Non-pigmented ciliary epithelial cell (primary cell): ENCODE data around the gene BNC2.

Experiments used
- DNase-seq: peaks from one replicate; pipeline ENCODE4 v3.0.0-alpha.2; 2010; ENCODE audit warnings: low read depth

The BNC2 gene

DNA sequence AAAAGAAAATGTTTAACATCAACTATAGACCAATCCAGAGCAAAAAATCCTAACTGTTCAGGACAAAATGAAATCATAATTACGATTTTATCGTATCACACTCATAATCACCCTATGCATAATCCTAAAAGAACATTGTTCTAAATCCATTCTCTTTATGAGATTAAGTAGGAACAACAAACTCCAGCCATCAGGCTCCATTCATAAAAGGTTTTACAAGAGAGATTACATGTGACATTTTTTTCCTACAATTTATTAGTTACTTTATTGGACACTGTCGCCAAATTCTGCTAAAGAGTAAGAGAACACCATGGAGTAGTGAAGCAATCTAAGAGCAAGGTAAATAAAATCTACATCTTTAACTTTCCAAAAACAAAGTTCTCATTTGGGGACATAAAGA is 198.0 kb downstream of the BNC2 start:
- DNase-seq: no peak

DNA sequence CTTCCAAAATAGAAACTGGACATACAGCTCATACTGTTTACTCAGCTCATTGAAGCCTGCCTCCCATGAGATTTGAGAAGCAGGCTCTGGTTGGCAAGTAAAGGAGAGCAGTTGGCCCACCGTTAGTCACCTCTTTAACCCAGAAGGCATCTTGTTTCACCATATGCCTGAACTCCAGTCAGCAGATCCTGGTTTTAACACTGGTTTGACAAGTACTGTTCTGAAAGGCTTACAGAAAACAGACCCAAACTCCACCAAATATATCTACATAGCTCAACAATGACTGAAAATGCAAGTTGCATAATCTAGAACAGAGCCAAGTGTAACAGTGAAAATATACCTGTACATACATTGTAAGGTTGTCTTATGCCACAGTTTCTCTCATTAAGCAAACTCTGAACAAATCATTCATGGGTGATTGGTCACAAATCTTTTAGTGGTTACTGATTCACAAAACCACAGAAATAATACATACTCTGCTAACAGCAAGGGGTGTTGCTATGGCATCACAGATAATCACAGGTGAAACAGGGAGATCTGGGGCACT is 198.8 kb downstream of the BNC2 start:
- DNase-seq: peak; percentile 35

DNA sequence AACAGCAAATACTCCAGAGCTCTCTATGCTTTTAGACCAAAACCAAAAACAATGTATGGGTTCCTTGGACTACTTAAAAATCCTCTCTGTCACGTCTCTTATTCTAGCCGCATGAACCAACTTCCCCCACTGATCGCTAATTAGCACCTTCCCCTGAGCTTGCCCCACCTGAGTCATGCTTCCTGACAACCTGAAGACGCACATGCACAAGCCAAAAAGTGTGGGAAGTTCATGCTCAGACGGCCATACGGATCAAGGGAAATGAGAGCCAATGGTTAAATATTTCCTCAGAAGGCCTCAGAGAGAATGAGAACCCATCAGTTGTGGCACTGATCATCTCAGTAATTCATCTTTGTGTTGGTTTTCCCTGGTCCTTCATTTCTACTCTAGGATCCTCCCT is 199.7 kb downstream of the BNC2 start:
- DNase-seq: no peak

DNA sequence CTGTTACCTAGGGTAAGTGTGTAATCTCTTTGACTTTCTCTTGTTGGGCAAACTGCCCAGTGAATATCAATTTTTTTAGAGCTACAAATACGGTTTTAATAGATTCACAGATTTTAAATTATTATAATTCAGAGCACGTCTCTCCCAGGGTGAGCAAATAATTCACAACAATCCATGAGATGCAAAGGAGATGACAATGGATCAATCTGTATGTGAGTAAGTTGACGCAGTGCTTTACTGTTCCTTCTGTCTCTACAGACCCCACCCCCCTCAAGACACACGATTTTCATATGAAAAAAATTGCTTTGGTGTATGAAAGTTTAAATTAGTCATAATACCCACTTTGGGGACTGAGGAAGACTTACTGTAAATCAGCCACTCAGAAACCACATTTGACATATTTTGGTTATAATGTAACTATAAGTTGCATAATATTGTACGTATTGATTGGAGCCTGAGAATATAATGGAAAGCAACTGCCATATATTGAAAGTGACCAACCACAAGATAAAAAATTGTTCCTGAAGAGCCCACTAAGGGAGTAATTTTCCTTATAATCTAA is 201.7 kb downstream of the BNC2 start:
- DNase-seq: no peak

DNA sequence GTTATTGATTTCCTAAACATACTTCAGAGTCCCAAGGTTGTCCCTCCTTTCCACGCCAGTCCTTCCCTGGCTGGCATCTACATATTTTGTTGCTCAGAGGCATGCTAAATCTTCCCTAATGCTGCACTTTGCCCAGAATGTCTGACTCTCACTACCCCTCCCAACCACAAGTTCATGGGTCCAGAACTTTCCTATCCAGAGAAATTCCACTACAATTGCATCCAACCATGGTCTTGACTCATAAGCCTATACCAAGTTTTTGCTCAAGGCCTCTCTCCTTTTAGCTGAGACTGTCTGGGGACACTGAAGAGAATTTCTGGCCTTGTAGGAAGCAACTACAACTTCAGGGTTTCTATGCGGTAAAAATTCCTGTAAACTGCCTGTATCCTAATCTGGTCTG is 206.3 kb downstream of the BNC2 start:
- DNase-seq: no peak

DNA sequence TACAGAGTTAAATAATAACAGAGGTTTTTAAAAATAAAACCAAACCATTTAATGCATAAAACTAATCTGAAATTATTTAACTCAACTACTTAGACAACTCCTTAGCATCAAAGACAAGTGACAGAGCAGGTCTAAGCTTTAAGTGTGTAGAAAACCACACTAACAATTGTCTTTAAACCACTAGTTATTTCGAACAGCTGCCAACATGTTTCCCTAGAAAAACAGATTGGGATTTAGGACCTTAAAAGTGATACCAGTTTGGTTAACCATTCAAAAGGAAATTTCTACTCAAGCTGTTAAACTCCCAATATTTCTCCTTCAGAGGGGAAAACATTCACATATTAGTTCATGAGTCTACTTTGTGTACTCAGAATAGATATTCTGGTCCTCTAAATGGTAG is 208.7 kb downstream of the BNC2 start:
- DNase-seq: no peak

- DNase-seq: no peak
Measured at GRCh38 chr9:16659096-16659495, 211.4 kb downstream of the BNC2 start.

DNA sequence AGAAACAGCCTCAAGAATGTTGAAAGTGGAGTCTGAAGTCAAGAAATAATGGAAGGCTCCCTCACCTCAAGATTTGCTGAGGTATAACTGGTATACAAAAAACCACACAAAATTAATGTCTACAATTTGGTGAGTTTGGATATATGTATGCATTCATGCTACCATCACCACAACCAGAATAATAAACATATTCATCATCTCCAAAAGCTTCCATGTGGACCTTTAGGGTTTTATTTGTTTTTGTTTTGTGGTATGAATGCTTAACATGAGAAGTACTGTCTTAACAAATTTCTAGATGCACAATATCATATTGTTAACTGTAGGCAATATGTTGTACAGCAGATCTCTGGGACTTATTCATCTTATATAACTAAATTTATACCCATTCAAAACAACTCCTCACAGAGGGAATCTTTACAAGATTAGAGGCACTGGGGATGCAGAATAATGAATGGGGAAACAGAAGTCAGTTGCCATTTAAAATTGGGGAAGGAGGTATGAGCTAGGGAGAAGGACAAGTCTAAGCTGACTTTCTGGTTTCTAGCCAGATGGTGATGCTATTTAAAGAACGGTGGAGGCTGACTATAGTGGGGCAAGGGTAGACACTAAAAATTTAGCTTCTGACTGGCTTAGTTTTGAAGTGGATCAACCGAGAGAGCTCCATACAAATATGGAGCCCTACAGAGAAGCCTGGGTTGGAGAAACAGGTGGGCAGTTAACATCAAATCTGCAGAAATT is 213.9 kb downstream of the BNC2 start:
- no peak for DNase-seq

DNA sequence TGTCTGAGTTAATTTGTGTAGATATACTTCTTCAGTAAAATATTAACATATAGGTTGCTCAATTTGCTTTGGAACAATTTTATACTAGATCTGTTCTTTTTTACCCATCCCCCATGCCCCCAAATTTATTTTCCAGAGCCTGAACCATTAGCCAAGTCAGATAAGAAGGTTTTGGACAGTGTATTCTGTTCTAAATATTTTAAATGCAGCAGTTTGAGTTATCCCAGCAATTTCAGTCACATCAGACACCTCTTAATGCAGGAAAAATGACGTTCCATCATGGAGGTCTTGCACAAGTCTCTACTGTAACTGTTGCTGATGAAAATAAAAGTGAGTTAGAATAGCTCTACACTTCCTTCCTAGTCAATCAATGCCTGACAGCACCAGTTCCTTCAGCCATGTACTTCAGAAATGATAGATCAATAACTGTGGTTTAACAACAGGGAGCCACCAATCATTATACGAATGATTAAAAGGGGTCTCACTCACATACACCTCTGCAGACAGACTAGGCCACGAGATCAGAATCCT is 215.8 kb downstream of the BNC2 start:
- no peak for DNase-seq

DNA sequence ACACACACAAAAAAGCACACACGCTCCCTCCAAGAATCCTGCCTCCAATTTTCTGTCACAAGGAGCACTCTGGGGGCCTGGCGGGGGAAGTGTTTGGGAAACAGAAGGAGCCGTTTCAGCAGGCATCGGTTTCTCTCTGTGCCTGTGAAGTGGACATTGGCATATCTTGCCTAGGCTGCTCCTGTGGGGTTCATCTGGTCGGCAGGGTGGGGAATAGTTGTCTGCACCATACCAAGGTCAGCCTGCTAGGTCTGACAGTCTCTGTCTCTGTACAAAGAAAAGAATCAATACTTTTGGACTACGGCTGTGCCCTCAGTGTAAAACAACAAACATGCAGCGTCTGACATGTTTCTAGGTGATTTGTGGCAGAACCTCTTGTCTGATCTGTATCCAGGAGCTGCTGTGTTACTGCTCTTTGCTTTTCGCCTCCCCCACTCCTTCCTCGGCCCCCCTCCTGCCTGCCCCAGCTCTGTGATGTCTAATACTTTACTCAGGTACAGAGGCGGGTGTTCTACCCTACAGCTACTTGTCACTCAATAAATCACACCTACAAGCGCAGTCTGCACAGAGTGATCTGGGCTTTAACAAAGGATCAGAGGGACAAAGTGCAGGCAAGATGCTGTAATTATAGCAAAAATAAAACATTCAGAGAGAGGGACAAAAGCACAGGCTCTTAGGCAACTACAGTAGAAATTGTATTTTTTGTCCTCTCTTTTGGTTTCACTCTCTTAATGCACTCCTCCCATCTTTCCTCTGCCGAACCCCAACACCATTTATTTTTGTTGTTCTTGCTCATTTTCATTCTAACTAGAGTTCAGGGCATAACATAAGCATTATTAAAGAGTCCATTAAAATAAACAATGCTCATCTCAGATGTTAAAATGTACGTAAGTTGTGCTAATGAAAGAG is 216.7 kb downstream of the BNC2 start:
- DNase-seq: no peak

DNA sequence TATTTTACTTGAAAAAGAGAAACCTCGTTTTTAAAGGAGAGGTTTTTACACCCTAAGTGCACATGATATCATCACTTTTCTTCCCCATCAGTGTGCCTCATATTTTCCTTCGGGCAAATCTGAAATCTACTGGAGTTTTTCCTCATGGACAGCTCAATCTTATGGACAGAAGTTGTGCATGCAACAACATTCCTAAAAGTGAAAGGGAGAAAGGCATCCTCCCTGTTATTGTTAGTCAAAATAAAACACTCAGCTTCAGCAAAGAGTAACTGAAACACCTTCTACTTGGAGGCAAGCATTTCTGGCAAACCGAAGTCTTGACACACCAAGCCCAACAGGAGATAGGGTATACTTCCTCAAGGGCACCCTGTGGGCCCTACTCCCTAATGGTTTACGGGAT is 217.9 kb downstream of the BNC2 start:
- DNase-seq: no peak

GRCh38 chr9:16651446-16651964 is 219.0 kb downstream of the BNC2 start:
- DNase-seq: no peak

DNA sequence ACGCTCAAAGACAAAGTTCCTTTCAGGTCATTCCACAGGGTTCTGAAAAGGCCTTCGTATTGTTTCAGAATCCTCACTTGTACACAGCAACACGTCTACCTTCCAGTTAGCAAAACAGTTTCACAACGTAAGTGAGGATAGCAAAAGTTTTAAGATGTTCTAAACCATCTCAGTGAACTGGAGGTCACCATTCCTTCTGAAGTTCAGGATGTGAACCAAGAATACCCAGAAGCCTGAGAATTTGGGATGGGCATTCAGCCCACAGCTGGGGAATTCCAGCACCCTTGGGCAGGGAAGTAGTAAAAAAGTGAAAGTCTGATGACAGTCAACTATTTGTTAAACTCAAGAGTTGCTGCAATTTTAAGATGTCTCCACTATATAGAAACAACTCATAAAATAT is 224.5 kb downstream of the BNC2 start:
- no peak for DNase-seq

DNA sequence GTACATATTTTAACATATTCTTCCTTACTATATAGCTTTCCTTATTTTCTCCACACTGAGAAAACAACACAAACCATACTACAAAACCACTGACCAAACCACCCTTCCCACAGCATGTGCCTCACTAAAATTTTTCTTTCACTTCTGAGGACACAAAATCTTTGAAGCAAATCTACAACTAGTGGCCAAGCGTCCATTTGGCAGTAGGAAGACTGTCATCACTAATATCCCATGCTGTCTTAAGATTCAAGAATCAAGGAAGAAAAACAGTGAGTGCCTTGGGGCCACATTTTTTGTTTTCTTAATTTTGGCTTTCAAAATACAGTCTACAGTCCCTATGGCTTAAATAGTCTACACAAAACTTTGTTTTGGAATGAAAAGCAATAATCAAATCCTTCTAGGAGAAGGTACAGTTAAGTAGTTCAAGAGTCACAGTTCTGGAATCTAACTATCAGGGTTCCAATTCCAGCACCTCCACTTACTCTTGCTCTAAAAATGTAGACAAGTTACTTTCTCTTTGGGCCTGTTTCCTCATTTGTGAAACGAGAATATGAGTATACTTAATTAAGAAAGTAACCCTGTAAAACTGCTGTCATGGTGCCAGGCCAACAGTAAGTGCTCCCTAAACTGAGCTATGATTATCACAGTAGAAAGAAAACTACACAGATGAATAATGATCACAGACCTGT is 227.9 kb downstream of the BNC2 start:
- DNase-seq: no peak

DNA sequence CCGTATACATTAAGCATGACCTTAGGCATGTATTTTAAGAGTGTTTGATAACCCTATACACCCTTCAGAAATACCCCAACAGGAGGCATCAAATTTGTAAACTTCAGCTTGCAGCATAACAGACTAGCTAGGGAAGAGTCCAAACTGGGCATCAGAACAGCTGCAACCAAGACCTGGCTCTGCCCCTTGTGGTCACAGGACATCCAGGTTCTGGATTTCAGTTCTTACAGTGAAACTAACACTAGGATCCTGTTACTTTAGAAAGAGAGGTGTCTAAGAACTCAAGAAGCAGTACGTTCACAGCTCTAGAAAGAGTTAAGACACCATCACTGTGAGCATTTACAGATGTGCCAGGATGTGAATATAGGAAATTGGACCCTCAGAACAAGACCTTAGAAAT is 229.8 kb downstream of the BNC2 start:
- DNase-seq: no peak

- no peak for DNase-seq
Measured at GRCh38 chr9:16639644-16640043, 230.8 kb downstream of the BNC2 start.

DNA sequence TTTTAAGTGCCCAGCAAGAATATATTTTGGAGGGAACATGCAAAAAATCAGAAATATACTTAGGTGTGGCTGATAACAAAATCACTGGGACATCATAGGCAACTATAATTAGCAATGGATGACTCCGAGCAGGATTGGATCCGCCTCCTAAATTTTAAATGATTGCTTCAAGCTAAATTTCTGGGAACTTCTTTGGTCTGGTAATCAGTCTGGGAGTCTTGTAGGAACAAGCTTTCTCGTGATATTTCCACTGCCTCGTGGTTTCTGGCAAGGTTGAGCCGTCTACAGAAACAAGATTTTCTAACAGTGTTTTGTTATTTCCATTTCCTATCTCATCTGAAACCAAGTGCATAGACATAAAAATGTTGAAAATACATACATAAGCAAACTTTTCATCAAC is 232.6 kb downstream of the BNC2 start:
- no peak for DNase-seq

DNA sequence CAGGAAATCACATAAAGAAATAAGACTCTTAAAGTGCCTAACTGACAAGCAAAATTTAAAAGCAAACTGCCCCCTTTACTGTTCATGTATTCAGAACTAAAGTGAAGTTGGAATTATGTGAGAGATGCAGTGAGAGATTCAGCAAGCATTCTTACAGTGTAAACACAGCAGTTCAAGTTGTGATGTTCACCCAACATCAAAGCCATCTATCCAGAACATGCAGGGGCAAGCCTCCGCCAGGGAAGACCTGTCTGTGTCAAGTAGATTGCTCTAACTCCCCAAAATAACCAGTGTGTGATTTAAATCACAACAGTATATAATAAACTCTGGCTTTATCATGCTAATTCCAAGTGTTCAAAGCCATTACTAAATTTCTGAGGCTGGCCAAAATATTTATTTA is 233.3 kb downstream of the BNC2 start:
- no peak for DNase-seq

- no peak for DNase-seq
Measured at GRCh38 chr9:16633794-16634193, 236.7 kb downstream of the BNC2 start.

- DNase-seq: no peak
Measured at GRCh38 chr9:16628413-16628812, 242.1 kb downstream of the BNC2 start.

DNA sequence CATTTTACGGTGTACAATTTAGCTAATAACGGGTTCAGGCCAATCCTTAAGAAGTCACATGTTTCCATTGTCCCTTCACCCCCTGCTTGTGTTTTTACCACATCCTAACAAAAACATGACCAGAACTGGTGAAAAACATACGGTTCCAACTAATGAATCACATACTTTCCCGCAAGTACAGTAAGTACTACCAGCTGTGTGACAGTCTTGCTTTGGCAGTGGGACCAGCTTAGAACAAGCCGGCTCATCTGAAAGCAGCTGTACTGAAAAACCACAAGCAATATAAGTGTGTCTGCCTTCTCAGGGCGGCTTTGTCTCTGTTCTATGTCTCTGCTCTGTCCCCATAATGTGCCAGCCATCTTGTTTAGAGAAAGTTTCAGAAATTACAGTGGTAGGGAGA is 242.5 kb downstream of the BNC2 start:
- DNase-seq: peak; percentile 95

- no peak for DNase-seq
Measured at GRCh38 chr9:16627521-16627920, 242.9 kb downstream of the BNC2 start.
